PC-3 (cell line): Measurements from ENCODE around the gene OTUB1.

Source experiments
- CTCF ChIP-seq: fragments of 300-600 bp; sonication (generic); conservative IDR thresholded peaks from 2 replicates; pipeline ENCODE4 v1.5.1; 2017; ENCODE audit warnings: antibody characterized with exemption, low read depth, mild to moderate bottlenecking, low read length
- EZH2 ChIP-seq: fragments of 300-600 bp; sonication (generic); IDR thresholded peaks from one replicate; pipeline ENCODE4 v1.6.1; 2017; ENCODE audit warnings: antibody characterized with exemption, mild to moderate bottlenecking, low read length; ENCODE audit not compliant: unreplicated experiment

DNA sequence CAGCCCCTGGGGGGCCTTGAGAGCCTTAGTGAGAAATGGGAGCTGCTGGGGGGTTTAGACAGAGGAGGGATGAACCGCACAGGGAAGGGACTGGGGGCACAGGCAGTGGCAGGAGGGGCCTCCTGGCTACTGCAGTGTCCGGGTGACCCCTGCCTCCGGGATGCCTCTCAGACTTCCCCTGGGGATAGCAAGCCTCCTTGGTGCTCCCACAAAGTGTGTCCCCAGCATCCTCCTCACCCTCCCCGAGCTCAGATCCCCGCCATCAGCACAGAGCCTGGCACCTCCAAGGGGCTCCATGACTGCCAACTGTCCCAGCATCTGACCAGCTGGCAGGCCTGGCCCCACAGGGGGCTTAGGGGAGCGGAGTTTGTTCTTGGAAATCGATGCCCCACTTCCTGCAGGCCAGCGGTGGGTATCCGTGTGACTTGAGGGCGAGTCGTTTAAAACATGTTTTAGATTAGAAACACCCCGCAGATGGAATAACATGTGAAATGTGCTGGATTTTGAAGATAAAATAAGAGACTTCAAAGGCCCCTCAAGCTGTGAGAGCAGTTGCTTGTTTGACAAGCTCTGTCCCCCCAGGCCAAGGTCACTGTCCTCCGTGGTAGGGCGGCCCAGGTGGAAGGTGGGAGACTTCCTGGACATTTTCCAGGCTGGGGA, 36.0 kb downstream of the OTUB1 start:
- TF ChIP-seq CTCF, result no peak
- no peak for TF ChIP-seq EZH2
